Endothelial cell of umbilical vein (primary cell): ENCODE data around the gene MUC5AC. TPM values are rescaled to one million over a fixed set of nuclear protein-coding genes. Genes with fewer than 3 reads are reported as not detected.

Source experiments
- BruUV-seq: library from RNA; stranded (reverse); fragments of 400-500 nt; replicated peaks from 2 replicates; lab custom pipeline; 2021; lab: Mats Ljungman, UMichigan
- CTCF ChIA-PET: fragments of 300-600, 350-600 bp; sonication (Branson Sonifier 250); formaldehyde crosslinking; loops from one replicate; lab custom pipeline; 2021; ENCODE audit warnings: antibody characterized with exemption, inconsistent platforms; lab: Charles Lee
- POLR2A ChIA-PET: fragments of 300-600, 350-600 bp; sonication (Branson Sonifier 250); formaldehyde crosslinking; loops from one replicate; lab custom pipeline; 2021; ENCODE audit warnings: antibody characterized with exemption, inconsistent platforms; lab: Charles Lee
- DNase-seq: peaks from one replicate; pipeline ENCODE4 v3.0.0-alpha.2; 2011; ENCODE audit warnings: low read depth, low spot score
- FAIRE-seq: peaks from 2 replicates; lab custom pipeline; 2011; peaks lifted over from hg19 to GRCh38; lab: Jason Lieb, UNC
- H2AFZ ChIP-seq: 2 replicates; pipeline ENCODE4 v1.6.0; 2012; ENCODE audit warnings: low read depth, low read length, control low read depth, inconsistent platforms
- H3K27ac ChIP-seq: 2 replicates; pipeline ENCODE4 v1.5.1; 2011; ENCODE audit warnings: low read depth, mild to moderate bottlenecking, control low read depth, low read length, moderate library complexity; ENCODE audit not compliant: insufficient read depth
- H3K27me3 ChIP-seq, 2 experiments: 2 replicates each; pipeline versions ENCODE4 v1.6.0 to v1.6.1; 2011; ENCODE audit warnings: low read length in 2 of 2, mixed read lengths in 1 of 2; ENCODE audit not compliant: control insufficient read depth in 2 of 2, insufficient read depth in 2 of 2
- H3K36me3 ChIP-seq, 2 experiments: 2 replicates in 1 of 2; 3 replicates in 1 of 2; pipeline ENCODE4 v1.5.1; 2011; ENCODE audit warnings: low read length in 2 of 2, mild to moderate bottlenecking in 1 of 2, moderate library complexity in 1 of 2; ENCODE audit not compliant: control insufficient read depth in 2 of 2, insufficient read depth in 2 of 2; ENCODE audit errors: extremely low read depth in 1 of 2
- H3K4me1 ChIP-seq: 3 replicates; pipeline ENCODE4 v1.5.1; 2011; ENCODE audit warnings: mild to moderate bottlenecking, low read length; ENCODE audit not compliant: control insufficient read depth, insufficient read depth; ENCODE audit errors: extremely low read depth
- H3K4me2 ChIP-seq: 2 replicates; pipeline ENCODE4 v1.6.1; 2011; ENCODE audit warnings: low read length, control low read depth, mixed read lengths; ENCODE audit not compliant: insufficient read depth
- H3K4me3 ChIP-seq, 3 experiments: fragments of 200-600 bp in 1 of 3; sonication (generic), shearing (Covaris generic) in 1 of 3; replicated peaks in 1 of 3; 2 replicates each; pipeline ENCODE4 v1.5.1; 2011 to 2016; ENCODE audit warnings: control low read depth in 3 of 3, low read length in 3 of 3, mild to moderate bottlenecking in 2 of 3, inconsistent platforms in 1 of 3, low read depth in 1 of 3, moderate library complexity in 1 of 3; ENCODE audit not compliant: insufficient read depth in 1 of 3
- H3K79me2 ChIP-seq: 2 replicates; pipeline ENCODE4 v1.6.0; 2012; ENCODE audit warnings: low read length, inconsistent platforms; ENCODE audit not compliant: control insufficient read depth, insufficient read depth
- H3K9ac ChIP-seq: replicated peaks from 2 replicates; pipeline ENCODE3; 2011; ENCODE audit warnings: low read length, control low read depth; ENCODE audit not compliant: insufficient read depth; ENCODE audit errors: extremely low read depth
- H3K9me1 ChIP-seq: replicated peaks from 3 replicates; pipeline ENCODE4 v1.6.0; 2011; ENCODE audit warnings: mild to moderate bottlenecking, low read length; ENCODE audit not compliant: control insufficient read depth, insufficient read depth; ENCODE audit errors: extremely low read depth
- H3K9me3 ChIP-seq: replicated peaks from 2 replicates; pipeline ENCODE4 v1.5.1; 2012; ENCODE audit warnings: low read length, inconsistent platforms; ENCODE audit not compliant: control insufficient read depth, insufficient read depth
- H4K20me1 ChIP-seq: replicated peaks from 2 replicates; pipeline ENCODE3; 2011; ENCODE audit warnings: mild to moderate bottlenecking, low read length; ENCODE audit not compliant: control insufficient read depth, insufficient read depth; ENCODE audit errors: extremely low read depth
- CTCF ChIP-seq, 2 donors: IDR thresholded peaks; 1 replicate in 1 of 2; 2 replicates in 1 of 2; pipeline ENCODE4 v1.5.1; 2011; ENCODE audit warnings: low read length in 2 of 2, mild to moderate bottlenecking in 2 of 2, moderate library complexity in 2 of 2, control low read depth in 1 of 2, inconsistent platforms in 1 of 2, low read depth in 1 of 2; ENCODE audit not compliant: insufficient read depth in 1 of 2; ENCODE audit errors: extremely low read depth in 1 of 2
- EZH2 ChIP-seq: IDR thresholded peaks from 2 replicates; pipeline ENCODE4 v1.6.1; 2012; ENCODE audit warnings: borderline replicate concordance, low read depth, mild to moderate bottlenecking, moderate library complexity, low read length, inconsistent platforms; ENCODE audit not compliant: severe bottlenecking
- FOS ChIP-seq: IDR thresholded peaks from 2 replicates; pipeline ENCODE4 v1.6.1; 2011; ENCODE audit warnings: mild to moderate bottlenecking, low read length, moderate library complexity, borderline replicate concordance; ENCODE audit not compliant: insufficient read depth
- GATA2 ChIP-seq: IDR thresholded peaks from 2 replicates; pipeline ENCODE4 v1.7.0; 2011; ENCODE audit warnings: low read depth, mild to moderate bottlenecking, moderate library complexity, mixed read lengths, low read length; ENCODE audit not compliant: insufficient read length, insufficient read depth
- JUN ChIP-seq: IDR thresholded peaks from 2 replicates; pipeline ENCODE4 v1.6.1; 2011; ENCODE audit warnings: borderline replicate concordance, low read depth; ENCODE audit not compliant: insufficient read length, insufficient read depth
- MAX ChIP-seq: IDR thresholded peaks from 2 replicates; pipeline ENCODE4 v1.6.1; 2011; ENCODE audit not compliant: insufficient read depth, insufficient read length
- MYC ChIP-seq: IDR thresholded peaks from one replicate; pipeline ENCODE4 v1.6.1; 2011; ENCODE audit warnings: mild to moderate bottlenecking, low read depth, low read length
- POLR2A ChIP-seq: IDR thresholded peaks from 2 replicates; pipeline ENCODE4 v1.6.1; 2012; ENCODE audit warnings: low read depth, mild to moderate bottlenecking, control low read depth, low read length
- POLR2AphosphoS5 ChIP-seq: IDR thresholded peaks from 2 replicates; pipeline ENCODE4 v1.6.1; 2012; ENCODE audit warnings: low read depth, mild to moderate bottlenecking, control low read depth, low read length, moderate library complexity; ENCODE audit not compliant: insufficient read depth
- dilution Hi-C: fragments of 300-500 bp; cut with MboI; formaldehyde crosslinking; loops from one replicate; pipeline ENCODE4 v1.15.0; 2019; ENCODE audit warnings: low sequenced_read_pairs; ENCODE audit not compliant: extremely low pct_ligation_motif_present
- intact Hi-C: fragments of 100-400 bp; cut with micrococcal nuclease; formaldehyde crosslinking; loops from one replicate; pipeline ENCODE4 v1.10.0; 2022
- polyA plus RNA-seq, 4 experiments: library from polyadenylated mRNA; depleted of rRNA in 3 of 4; stranded (reverse) in 3 of 4; unstranded in 1 of 4; fragments of >200 nt; gene quantifications; 2 replicates each; pipeline versions ENCODE4 v1.2.1 to v1.2.3, GENCODE V29; 2011 to 2012; ENCODE audit warnings: missing spikeins in 1 of 4
- total RNA-seq: library from RNA; stranded (reverse); gene quantifications from 2 replicates; pipeline ENCODE4 v1.2.3, GENCODE V29; 2021

MUC5AC gene
- total and polyA plus RNA-seq, 2 donors (not counting 3 experiments of a cell fraction or from before 2014, with no cell fraction given): not detected

GRCh38 chr11:1168721-1169161 is 11.0 kb downstream of the MUC5AC start:
- FAIRE-seq (no peak), DNase-seq (no peak)
- Histone ChIP-seq H3K27ac (no peak overlapping the region), H2AFZ (no peak overlapping the region), H3K36me3 (no peaks in the 10 kb centered on the region), H4K20me1 (no peaks in the 10 kb centered on the region), H3K4me1 (no peaks in the 10 kb centered on the region), H3K27me3 (no peaks in the 10 kb centered on the region), H3K9ac (no peak overlapping the region), H3K79me2 (no peaks in the 10 kb centered on the region), H3K4me3 (no peak overlapping the region), H3K4me2 (no peak overlapping the region), H3K9me1 (no peaks in the 10 kb centered on the region), H3K9me3 (no peaks in the 10 kb centered on the region)
- TF ChIP-seq EZH2 (no peak), CTCF (IDR thresholded peaks at IDR 0.05; ENCODE audit: extremely low read depth in 1 of 2, insufficient read depth in 1 of 2, low read depth in 1 of 2, low read length in 2 of 2) (no peak), FOS (no peak), POLR2AphosphoS5 (no peak), GATA2 (no peak), MAX (no peak), JUN (no peak), MYC (no peak), POLR2A (no peak)
- intact Hi-C loops (no loop called here), dilution Hi-C loops (no loop called here)
- ChIA-PET CTCF (no interaction called here), POLR2A (no interaction called here)
- no TSS peak for BruUV-seq
